OCI-LY1 (cell line): ENCODE measurements around the gene DNAJB6.

Source experiments
- EZH2 ChIP-seq: fragments of 200-600 bp; sonication (generic), shearing (Covaris generic); IDR thresholded peaks from 2 replicates; pipeline ENCODE4 v1.8.0; 2017; ENCODE audit warnings: borderline replicate concordance, mixed run types, mild to moderate bottlenecking, antibody characterized with exemption, low read length, moderate library complexity, mixed read lengths
- TF ChIP-seq, protein P1 (sequence below): fragments of 200-600 bp; sonication (generic), shearing (Covaris generic); IDR thresholded peaks from 2 replicates; pipeline ENCODE4 v1.5.1; 2017; ENCODE audit warnings: mild to moderate bottlenecking, antibody characterized with exemption, low read length, moderate library complexity, mixed read lengths

DNA sequence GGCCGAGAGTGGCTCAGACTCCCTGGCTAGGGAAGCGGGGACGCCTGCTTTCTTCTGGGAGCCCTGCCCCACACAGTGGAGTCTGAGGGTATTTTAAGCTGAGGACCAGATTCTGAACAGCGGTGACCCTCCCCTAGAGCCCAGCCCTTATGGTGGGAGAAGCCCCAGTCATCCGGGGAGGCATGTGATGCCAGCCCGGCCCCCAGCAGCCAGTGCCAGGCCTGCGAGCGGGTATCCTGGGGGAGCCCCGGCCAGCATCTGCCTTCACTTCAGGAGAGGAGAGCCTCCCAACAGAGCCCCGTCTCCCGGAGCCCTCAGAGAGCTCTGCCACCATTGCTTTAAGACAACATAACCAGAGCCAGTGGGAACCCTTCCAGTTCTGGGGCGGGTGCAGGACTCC lies 41.5 kb upstream of the DNAJB6 start:
- TF ChIP-seq, protein P1, sequence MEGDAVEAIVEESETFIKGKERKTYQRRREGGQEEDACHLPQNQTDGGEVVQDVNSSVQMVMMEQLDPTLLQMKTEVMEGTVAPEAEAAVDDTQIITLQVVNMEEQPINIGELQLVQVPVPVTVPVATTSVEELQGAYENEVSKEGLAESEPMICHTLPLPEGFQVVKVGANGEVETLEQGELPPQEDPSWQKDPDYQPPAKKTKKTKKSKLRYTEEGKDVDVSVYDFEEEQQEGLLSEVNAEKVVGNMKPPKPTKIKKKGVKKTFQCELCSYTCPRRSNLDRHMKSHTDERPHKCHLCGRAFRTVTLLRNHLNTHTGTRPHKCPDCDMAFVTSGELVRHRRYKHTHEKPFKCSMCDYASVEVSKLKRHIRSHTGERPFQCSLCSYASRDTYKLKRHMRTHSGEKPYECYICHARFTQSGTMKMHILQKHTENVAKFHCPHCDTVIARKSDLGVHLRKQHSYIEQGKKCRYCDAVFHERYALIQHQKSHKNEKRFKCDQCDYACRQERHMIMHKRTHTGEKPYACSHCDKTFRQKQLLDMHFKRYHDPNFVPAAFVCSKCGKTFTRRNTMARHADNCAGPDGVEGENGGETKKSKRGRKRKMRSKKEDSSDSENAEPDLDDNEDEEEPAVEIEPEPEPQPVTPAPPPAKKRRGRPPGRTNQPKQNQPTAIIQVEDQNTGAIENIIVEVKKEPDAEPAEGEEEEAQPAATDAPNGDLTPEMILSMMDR, result no peak
- TF ChIP-seq EZH2, result no peak
